ENCODE results near the gene KRT3. TPM values are rescaled to one million over a fixed set of nuclear protein-coding genes. Genes with fewer than 3 reads are reported as not detected.
A peak's percentile ranks its signal among the peaks of the same experiment; 100 is the strongest.

The KRT3 gene
- total and polyA plus RNA-seq, 9 of the 15 experiments (the other 6 are each of a cell fraction or from before 2014, with no cell fraction given) = not detected

DNA sequence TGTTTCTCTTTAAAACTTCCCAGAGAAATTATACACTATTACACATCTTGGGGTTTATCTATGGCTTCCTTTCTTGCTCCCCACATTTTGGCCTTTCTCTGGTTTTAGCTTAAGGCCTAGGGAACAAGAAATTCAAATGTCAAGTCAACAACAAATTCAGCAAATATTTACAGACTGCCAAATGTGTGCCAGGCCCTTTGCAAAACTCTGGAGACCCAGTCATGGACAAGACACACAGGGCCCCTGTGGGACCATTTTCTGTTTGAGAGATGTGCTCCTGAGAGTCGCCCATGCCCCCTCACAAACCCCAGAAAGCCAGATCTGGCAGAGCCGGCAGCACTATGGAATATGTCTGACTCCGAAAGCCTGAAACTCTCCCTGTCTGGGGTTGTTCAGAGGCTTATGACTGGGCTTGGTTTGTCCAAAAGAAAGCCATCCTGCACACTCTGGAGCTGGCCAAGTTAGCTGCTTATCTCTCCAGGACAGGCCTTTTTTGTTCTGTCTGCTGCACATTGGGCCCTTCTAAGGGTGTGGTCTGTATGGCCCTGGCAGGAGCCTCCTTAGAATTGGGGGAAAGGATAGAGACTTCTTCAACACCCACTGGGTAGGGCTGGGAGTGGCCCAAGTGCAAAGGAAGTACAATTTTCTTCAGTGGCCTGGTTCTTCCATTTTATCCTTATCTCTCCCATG, 1.1 kb upstream of the KRT3 start (continued):
- no peak for TF ChIP-seq YY1 (IDR thresholded peaks at IDR 0.05; ENCODE audit: borderline replicate concordance in 1 of 3, control insufficient read depth in 1 of 3, extremely low read depth in 1 of 3, insufficient read depth in 3 of 3, insufficient read length in 1 of 3, insufficient replicate concordance in 2 of 3, low read depth in 1 of 3, low read length in 2 of 3)
- TF ChIP-seq RBBP5 (IDR thresholded peaks at IDR 0.05; ENCODE audit: borderline replicate concordance, insufficient read depth, low read length, poor library complexity, severe bottlenecking) = no peak
- TF ChIP-seq ARHGAP35 (IDR thresholded peaks at IDR 0.05; ENCODE audit: partially characterized antibody) = no peak
- TF ChIP-seq BCOR (IDR thresholded peaks at IDR 0.05) = no peak
- TF ChIP-seq, protein P1, sequence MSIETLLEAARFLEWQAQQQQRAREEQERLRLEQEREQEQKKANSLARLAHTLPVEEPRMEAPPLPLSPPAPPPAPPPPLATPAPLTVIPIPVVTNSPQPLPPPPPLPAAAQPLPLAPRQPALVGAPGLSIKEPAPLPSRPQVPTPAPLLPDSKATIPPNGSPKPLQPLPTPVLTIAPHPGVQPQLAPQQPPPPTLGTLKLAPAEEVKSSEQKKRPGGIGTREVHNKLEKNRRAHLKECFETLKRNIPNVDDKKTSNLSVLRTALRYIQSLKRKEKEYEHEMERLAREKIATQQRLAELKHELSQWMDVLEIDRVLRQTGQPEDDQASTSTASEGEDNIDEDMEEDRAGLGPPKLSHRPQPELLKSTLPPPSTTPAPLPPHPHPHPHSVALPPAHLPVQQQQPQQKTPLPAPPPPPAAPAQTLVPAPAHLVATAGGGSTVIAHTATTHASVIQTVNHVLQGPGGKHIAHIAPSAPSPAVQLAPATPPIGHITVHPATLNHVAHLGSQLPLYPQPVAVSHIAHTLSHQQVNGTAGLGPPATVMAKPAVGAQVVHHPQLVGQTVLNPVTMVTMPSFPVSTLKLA (conservative IDR thresholded peaks at IDR 0.05) = 0 out of 4 replicates have a peak, but pooled peaks of 1 of the 2 experiments have one; percentile 34
- TF ChIP-seq, protein P2, sequence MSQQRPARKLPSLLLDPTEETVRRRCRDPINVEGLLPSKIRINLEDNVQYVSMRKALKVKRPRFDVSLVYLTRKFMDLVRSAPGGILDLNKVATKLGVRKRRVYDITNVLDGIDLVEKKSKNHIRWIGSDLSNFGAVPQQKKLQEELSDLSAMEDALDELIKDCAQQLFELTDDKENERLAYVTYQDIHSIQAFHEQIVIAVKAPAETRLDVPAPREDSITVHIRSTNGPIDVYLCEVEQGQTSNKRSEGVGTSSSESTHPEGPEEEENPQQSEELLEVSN (IDR thresholded peaks at IDR 0.05; ENCODE audit: borderline replicate concordance in 1 of 2, extremely low read depth in 1 of 2, insufficient read depth in 1 of 2, insufficient read length in 1 of 2, low read depth in 1 of 2, low read length in 1 of 2, poor library complexity in 1 of 2, severe bottlenecking in 1 of 2) = no peak
- TF ChIP-seq HNRNPUL1 (IDR thresholded peaks at IDR 0.05; ENCODE audit: low read length) = no peak
- no peak for TF ChIP-seq ZNF133 (CRISPR knock-in tag; IDR thresholded peaks at IDR 0.05)
- no peak for TF ChIP-seq ZNF655 (CRISPR knock-in tag; IDR thresholded peaks at IDR 0.05)
- TF ChIP-seq ZNF444 (CRISPR knock-in tag; IDR thresholded peaks at IDR 0.05) = no peak
- no peak for TF ChIP-seq HES1 (IDR thresholded peaks at IDR 0.05; ENCODE audit: low read depth)
- 0 out of 2 replicates have a peak, but pooled peaks have one; percentile 29 for TF ChIP-seq HNRNPL (IDR thresholded peaks at IDR 0.05; ENCODE audit: low read depth, low read length)
- TF ChIP-seq, protein P3, sequence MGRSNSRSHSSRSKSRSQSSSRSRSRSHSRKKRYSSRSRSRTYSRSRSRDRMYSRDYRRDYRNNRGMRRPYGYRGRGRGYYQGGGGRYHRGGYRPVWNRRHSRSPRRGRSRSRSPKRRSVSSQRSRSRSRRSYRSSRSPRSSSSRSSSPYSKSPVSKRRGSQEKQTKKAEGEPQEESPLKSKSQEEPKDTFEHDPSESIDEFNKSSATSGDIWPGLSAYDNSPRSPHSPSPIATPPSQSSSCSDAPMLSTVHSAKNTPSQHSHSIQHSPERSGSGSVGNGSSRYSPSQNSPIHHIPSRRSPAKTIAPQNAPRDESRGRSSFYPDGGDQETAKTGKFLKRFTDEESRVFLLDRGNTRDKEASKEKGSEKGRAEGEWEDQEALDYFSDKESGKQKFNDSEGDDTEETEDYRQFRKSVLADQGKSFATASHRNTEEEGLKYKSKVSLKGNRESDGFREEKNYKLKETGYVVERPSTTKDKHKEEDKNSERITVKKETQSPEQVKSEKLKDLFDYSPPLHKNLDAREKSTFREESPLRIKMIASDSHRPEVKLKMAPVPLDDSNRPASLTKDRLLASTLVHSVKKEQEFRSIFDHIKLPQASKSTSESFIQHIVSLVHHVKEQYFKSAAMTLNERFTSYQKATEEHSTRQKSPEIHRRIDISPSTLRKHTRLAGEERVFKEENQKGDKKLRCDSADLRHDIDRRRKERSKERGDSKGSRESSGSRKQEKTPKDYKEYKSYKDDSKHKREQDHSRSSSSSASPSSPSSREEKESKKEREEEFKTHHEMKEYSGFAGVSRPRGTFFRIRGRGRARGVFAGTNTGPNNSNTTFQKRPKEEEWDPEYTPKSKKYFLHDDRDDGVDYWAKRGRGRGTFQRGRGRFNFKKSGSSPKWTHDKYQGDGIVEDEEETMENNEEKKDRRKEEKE (IDR thresholded peaks at IDR 0.05; ENCODE audit: borderline replicate concordance in 1 of 2, control insufficient read depth in 1 of 2, low read depth in 2 of 2, low read length in 1 of 2) = no peak
- TF ChIP-seq U2AF1 (optimal IDR thresholded peaks at IDR 0.05; ENCODE audit: low read depth, low read length) = no peak
- TF ChIP-seq RCOR1 (IDR thresholded peaks at IDR 0.05; ENCODE audit: borderline replicate concordance in 1 of 2, low read depth in 2 of 2, low read length in 2 of 2) = peak; percentile 57 to 81; a peak in 3 of 4 replicates
